ENCODE data around the gene UPK3A.

UPK3A gene

GRCh38 chr22:45284705-45285262, at the start of gene UPK3A:
Gene UPK3A (plus strand): TSS chr22:45284949. CDS start chr22:45285014, 65 bp downstream.
- H3K4me3 ChIP-seq (ENCODE audit: low read length) = peak within 1 kb of the TSS; percentile 43
- no peaks in the 10 kb centered on the region for H3K4me1 ChIP-seq (ENCODE audit: control insufficient read depth, insufficient read depth, low read length)
- H3K9ac ChIP-seq (ENCODE audit: low read length) = no peak within 1 kb of the TSS
- no peak within 1 kb of the TSS for H3K27ac ChIP-seq (ENCODE audit: low read depth, low read length)
- H3K36me3 ChIP-seq (ENCODE audit: control insufficient read depth, insufficient read depth, low read length) = no peaks in the 10 kb centered on the region
- H3K27me3 ChIP-seq (ENCODE audit: control insufficient read depth, insufficient read depth, low read length) = no peaks in the 10 kb centered on the region

DNA sequence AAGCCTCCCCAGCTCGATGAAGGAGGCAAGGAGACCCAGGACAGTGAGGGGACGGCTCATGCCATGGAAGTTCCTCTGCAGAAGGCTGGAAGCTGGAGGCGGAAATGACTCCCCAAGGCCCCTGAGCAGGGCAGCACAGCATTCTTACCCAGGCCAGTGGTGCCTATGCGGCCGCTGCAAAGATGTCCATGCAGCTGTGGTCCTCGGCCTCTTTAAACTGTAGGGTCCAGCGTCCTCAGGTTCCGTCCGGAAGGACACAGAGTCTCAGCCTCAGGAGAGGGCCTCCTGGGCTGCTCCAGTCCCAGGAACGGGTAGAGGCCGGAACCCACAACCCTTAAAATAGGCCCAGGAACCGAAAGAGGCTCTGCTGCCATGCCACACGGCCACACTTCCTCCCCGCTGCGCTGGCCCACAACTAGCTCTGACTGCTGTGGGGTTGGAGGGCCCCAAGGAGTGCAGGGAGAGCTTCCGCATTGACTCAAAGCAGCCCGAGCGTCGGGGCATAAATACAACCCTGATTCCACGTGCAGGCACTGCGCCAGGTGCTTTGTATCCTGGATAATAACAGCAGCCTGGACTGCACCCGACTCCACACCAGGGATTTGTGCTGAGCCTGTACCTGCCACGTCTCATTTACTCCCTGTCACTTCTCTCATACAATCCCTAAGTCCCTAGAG, 49.5 kb upstream of the UPK3A start:
- Histone ChIP-seq H3K27ac (ENCODE audit: low read depth, low read length) (no peak overlapping the region), H3K9ac (ENCODE audit: low read length) (no peak overlapping the region), H3K27me3 (ENCODE audit: control insufficient read depth, insufficient read depth, low read length) (no peaks in the 10 kb centered on the region), H3K4me3 (ENCODE audit: low read length) (no peak overlapping the region), H3K36me3 (ENCODE audit: control insufficient read depth, insufficient read depth, low read length) (peaks cover 2% of the 10 kb centered on the region), H3K4me1 (ENCODE audit: control insufficient read depth, insufficient read depth, low read length) (peaks cover 4% of the 10 kb centered on the region)

DNA sequence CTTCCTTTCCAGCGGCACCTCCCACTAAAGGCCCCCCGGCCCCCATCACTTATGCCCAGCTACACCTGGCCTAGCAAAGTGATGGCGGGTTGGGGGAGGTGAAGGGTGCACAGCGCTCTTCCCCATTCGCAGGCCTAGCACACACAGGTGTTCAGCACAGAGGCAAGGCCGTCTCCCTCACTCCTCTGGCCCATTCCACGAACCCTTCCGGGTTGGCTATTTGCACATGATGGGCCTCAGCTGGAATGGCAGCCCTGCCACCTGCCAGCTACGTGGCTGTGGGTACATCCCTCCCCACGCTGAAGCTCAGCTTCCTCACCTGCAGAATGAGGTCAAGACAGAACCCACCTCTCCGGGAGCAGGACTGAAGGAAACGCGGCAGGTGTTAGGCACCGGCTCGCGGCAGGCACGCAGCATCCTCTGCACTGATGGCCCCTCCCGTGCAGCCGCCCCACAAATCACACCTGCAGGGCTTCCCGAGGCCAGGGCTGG, 48.9 kb upstream of the UPK3A start:
- Histone ChIP-seq H3K4me3 (ENCODE audit: low read length) (no peak overlapping the region), H3K36me3 (ENCODE audit: control insufficient read depth, insufficient read depth, low read length) (peaks cover 2% of the 10 kb centered on the region), H3K27me3 (ENCODE audit: control insufficient read depth, insufficient read depth, low read length) (no peaks in the 10 kb centered on the region), H3K4me1 (ENCODE audit: control insufficient read depth, insufficient read depth, low read length) (peaks cover 4% of the 10 kb centered on the region), H3K9ac (ENCODE audit: low read length) (no peak overlapping the region), H3K27ac (ENCODE audit: low read depth, low read length) (no peak overlapping the region)

- H3K27me3 ChIP-seq (ENCODE audit: control insufficient read depth, insufficient read depth, low read length) = no peaks in the 10 kb centered on the region
- H3K4me3 ChIP-seq (ENCODE audit: low read length) = no peak overlapping the region
- H3K9ac ChIP-seq (ENCODE audit: low read length) = no peak overlapping the region
- peaks cover under 1% of the 10 kb centered on the region for H3K36me3 ChIP-seq (ENCODE audit: control insufficient read depth, insufficient read depth, low read length)
- H3K27ac ChIP-seq (ENCODE audit: low read depth, low read length) = no peak overlapping the region
- H3K4me1 ChIP-seq (ENCODE audit: control insufficient read depth, insufficient read depth, low read length) = peaks cover 7% of the 10 kb centered on the region
Observed at GRCh38 chr22:45237065-45237990, 47.4 kb upstream of the UPK3A start.

- H3K4me3 ChIP-seq (ENCODE audit: low read length) = no peak overlapping the region
- no peaks in the 10 kb centered on the region for H3K27me3 ChIP-seq (ENCODE audit: control insufficient read depth, insufficient read depth, low read length)
- no peak overlapping the region for H3K9ac ChIP-seq (ENCODE audit: low read length)
- no peak overlapping the region for H3K27ac ChIP-seq (ENCODE audit: low read depth, low read length)
- H3K4me1 ChIP-seq (ENCODE audit: control insufficient read depth, insufficient read depth, low read length) = peaks cover 7% of the 10 kb centered on the region
- no peaks in the 10 kb centered on the region for H3K36me3 ChIP-seq (ENCODE audit: control insufficient read depth, insufficient read depth, low read length)
Observed at GRCh38 chr22:45238076-45238956, 46.4 kb upstream of the UPK3A start.

DNA sequence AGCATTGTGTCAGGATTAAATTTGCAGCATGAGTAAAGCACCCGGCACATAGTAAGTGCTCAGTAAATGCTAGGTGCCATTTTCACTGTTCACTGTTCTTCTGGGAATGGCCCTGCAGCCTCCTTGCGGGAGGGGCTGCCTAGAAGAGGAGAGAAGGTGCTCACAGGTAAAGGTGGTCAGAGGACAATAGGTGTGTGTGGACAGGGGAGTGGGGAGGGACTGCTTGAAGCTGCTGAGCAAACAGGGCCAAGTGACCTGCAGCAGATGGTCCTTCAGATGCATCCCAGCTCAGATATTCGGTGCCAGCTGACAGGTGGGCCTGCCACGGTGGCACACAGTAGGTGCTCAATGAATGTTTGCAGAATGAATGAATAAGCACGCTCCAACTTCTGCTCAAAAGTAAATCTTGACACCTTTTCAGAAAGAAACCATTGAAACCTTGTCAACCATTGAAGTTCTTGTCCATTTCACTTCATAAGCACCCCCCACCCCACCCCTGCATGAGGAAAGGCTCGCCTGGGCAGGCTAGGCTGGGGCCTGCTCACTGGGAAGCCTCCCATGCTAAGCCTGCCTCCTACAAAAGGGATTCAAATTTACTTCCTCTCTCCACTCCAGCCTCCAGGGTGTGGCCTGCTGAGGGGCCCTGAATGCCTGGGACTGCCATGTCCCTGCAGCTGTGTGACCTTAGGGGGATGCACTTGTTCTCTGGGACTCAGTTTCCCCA, 45.6 kb upstream of the UPK3A start:
- no peak overlapping the region for H3K27ac ChIP-seq (ENCODE audit: low read depth, low read length)

DNA sequence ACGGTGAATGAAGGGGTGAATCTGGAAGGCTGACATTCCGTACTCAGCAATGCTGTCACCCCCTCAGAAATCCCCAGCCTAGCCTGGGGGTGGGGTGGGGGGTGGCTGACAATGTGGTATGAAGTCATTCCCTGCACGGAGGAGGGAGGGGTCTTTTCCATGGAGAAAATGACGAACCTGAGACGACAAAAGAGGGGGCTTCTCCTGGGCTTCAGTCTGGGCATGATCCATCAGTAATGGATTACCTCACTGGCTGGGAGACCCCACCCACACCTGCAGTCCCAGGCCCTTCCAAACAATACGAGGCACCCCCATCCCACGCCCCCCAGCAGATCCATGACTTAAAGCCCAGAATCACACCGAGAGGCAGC, 45.1 kb upstream of the UPK3A start:
- no peaks in the 10 kb centered on the region for H3K27me3 ChIP-seq (ENCODE audit: control insufficient read depth, insufficient read depth, low read length)
- H3K4me3 ChIP-seq (ENCODE audit: low read length) = peak overlapping the region; percentile 69
- H3K9ac ChIP-seq (ENCODE audit: low read length) = no peak overlapping the region
- peaks cover 7% of the 10 kb centered on the region for H3K4me1 ChIP-seq (ENCODE audit: control insufficient read depth, insufficient read depth, low read length)
- H3K27ac ChIP-seq (ENCODE audit: low read depth, low read length) = no peak overlapping the region
- H3K36me3 ChIP-seq (ENCODE audit: control insufficient read depth, insufficient read depth, low read length) = no peaks in the 10 kb centered on the region

More for the DNA sequence above, 45.6 kb upstream of the UPK3A start:
- Histone ChIP-seq H3K9ac (ENCODE audit: low read length) (no peak overlapping the region), H3K4me3 (ENCODE audit: low read length) (peak overlapping the region; percentile 17), H3K27me3 (ENCODE audit: control insufficient read depth, insufficient read depth, low read length) (no peaks in the 10 kb centered on the region), H3K36me3 (ENCODE audit: control insufficient read depth, insufficient read depth, low read length) (no peaks in the 10 kb centered on the region), H3K4me1 (ENCODE audit: control insufficient read depth, insufficient read depth, low read length) (peaks cover 7% of the 10 kb centered on the region)

GRCh38 chr22:45240104-45240809, 44.5 kb upstream of the UPK3A start:
- Histone ChIP-seq H3K36me3 (ENCODE audit: control insufficient read depth, insufficient read depth, low read length) (no peaks in the 10 kb centered on the region), H3K9ac (ENCODE audit: low read length) (no peak overlapping the region), H3K27ac (ENCODE audit: low read depth, low read length) (no peak overlapping the region), H3K4me1 (ENCODE audit: control insufficient read depth, insufficient read depth, low read length) (peaks cover 7% of the 10 kb centered on the region), H3K4me3 (ENCODE audit: low read length) (peak overlapping the region; percentile 69), H3K27me3 (ENCODE audit: control insufficient read depth, insufficient read depth, low read length) (no peaks in the 10 kb centered on the region)

DNA sequence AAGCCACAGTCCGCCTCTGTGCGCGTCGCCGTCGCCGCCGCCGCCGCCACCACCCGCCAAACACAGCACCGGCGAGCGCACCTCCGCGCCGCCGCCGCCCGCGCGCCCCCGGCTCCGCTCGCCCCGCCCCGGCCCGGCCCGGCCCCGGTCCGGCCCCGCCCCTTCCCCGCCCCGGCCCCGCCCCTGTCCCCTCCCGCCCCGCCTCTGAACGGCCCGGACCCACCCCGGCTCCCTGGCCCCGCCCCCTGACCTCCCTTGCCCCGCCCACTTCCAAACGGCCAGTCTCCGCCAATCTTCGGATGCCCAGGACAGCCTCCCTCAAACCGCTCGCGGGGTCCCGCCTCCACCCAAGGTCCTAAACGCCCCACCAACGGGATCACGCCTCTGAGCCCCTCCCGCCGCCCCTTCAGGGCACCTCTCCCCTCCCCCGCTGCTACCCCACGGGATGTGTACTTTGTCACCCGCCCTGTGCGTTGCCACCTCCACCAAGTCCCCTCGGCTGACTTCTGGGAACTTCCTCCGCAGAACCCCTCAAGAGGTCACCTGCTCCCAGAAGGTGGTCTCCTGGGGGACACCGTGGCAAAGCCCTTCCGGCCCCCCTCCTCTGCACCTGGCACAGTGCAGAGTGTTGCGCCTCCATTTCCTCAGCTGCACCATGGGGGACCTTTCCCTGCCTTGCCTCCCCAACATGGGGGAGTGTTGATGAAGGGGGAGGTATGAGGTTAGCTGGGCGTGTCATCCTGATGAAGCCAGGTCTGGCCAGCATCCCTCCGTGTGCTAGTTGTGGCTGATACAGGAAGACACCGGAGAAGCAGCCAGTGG, 43.7 kb upstream of the UPK3A start, which contains the start of gene KIAA0930:
Gene KIAA0930, minus strand, starts transcription at position 85 of the 822 bp plus-strand sequence. CDS start 191 bp downstream, outside the sequence.
- Histone ChIP-seq H3K4me1 (ENCODE audit: control insufficient read depth, insufficient read depth, low read length) (peaks cover 8% of the 10 kb centered on the region), H3K27ac (ENCODE audit: low read depth, low read length) (peak within 1 kb of the TSS; percentile 48), H3K9ac (ENCODE audit: low read length) (no peak within 1 kb of the TSS), H3K36me3 (ENCODE audit: control insufficient read depth, insufficient read depth, low read length) (no peaks in the 10 kb centered on the region), H3K4me3 (ENCODE audit: low read length) (peak within 1 kb of the TSS; percentile 69), H3K27me3 (ENCODE audit: control insufficient read depth, insufficient read depth, low read length) (no peaks in the 10 kb centered on the region)

DNA sequence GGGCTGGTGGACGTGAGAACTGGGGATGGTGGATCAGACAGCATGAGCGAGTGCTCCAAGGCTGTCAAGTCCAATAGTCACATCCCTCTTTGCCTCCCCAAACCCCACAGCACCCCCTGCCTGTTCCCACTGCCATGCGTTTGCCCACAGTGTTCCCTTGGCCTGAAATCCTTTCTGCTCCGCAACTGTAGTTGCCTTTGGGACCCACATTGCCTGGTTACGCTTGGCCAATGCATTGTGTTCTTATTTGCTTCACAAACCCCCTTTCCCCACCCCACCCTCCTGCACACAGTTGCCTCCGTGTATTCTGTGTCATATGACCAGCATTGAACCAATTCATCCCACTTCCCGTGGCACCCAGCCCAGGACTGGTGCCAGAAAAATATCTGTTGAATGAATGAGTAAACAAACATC, 42.0 kb upstream of the UPK3A start:
- no peak overlapping the region for H3K9ac ChIP-seq (ENCODE audit: low read length)
- no peak overlapping the region for H3K4me3 ChIP-seq (ENCODE audit: low read length)
- H3K36me3 ChIP-seq (ENCODE audit: control insufficient read depth, insufficient read depth, low read length) = no peaks in the 10 kb centered on the region
- H3K4me1 ChIP-seq (ENCODE audit: control insufficient read depth, insufficient read depth, low read length) = peaks cover 13% of the 10 kb centered on the region
- no peak overlapping the region for H3K27ac ChIP-seq (ENCODE audit: low read depth, low read length)
- H3K27me3 ChIP-seq (ENCODE audit: control insufficient read depth, insufficient read depth, low read length) = no peaks in the 10 kb centered on the region

All from rectal smooth muscle tissue (tissue), 1 donor.